ENCODE results near the gene MICALL1. TPM values are rescaled to one million over a fixed set of nuclear protein-coding genes. Genes with fewer than 3 reads are reported as not detected.

The MICALL1 gene
- total RNA-seq, 1 donor from 2014 or later, result 5.0 TPM

- peaks cover 23% of the 10 kb centered on the region for H3F3A ChIP-seq (ENCODE audit: low read depth)
- no peak for DNase-seq (ENCODE audit: low spot score)
- Mint-ChIP-seq H3K27me3 (ENCODE audit: insufficient read depth, low read depth) (no peaks in the 10 kb centered on the region), H3K4me1 (peaks cover 4% of the 10 kb centered on the region), H3K9me3 (no peaks in the 10 kb centered on the region), H3K27ac (no peak overlapping the region), H3K36me3 (peaks cover 41% of the 10 kb centered on the region), H3K4me3 (no peak overlapping the region)
- no peak for TF ChIP-seq EZH2 (IDR thresholded peaks at IDR 0.05)
- TF ChIP-seq EZH2phosphoT487 (IDR thresholded peaks at IDR 0.05), result no peak
- no peak for TF ChIP-seq CTCF (IDR thresholded peaks at IDR 0.05)
- H3K27me3 ChIP-seq, result no peaks in the 10 kb centered on the region
- H3K4me2 ChIP-seq, result no peak overlapping the region
- H3K4me1 ChIP-seq, result no peaks in the 10 kb centered on the region
- H3K9ac ChIP-seq, result no peak overlapping the region
- H4K20me1 ChIP-seq (ENCODE audit: low read depth), result peaks cover 14% of the 10 kb centered on the region
- no peaks in the 10 kb centered on the region for H3K9me3 ChIP-seq (ENCODE audit: low read depth)
- no peak overlapping the region for H3K4me3 ChIP-seq
- H3K36me3 ChIP-seq, result peaks cover 21% of the 10 kb centered on the region
- no peak overlapping the region for H2AFZ ChIP-seq (replicated peaks)
- no peak overlapping the region for H3K27ac ChIP-seq
- peaks cover 35% of the 10 kb centered on the region for H3K79me2 ChIP-seq (ENCODE audit: low read depth)
These were observed 40.6 kb upstream of the MICALL1 start for GRCh38 chr22:37865510-37865909.

- Histone ChIP-seq H3K4me1 (no peaks in the 10 kb centered on the region), H3K27ac (no peak overlapping the region), H3K27me3 (no peaks in the 10 kb centered on the region), H3K79me2 (ENCODE audit: low read depth) (peaks cover 21% of the 10 kb centered on the region), H3K9ac (no peak overlapping the region), H2AFZ (replicated peaks) (no peak overlapping the region), H3F3A (ENCODE audit: low read depth) (peaks cover 5% of the 10 kb centered on the region), H3K36me3 (peaks cover 16% of the 10 kb centered on the region), H3K9me3 (ENCODE audit: low read depth) (no peaks in the 10 kb centered on the region), H3K4me3 (no peak overlapping the region), H4K20me1 (ENCODE audit: low read depth) (peaks cover 4% of the 10 kb centered on the region), H3K4me2 (no peak overlapping the region)
- Mint-ChIP-seq H3K27me3 (ENCODE audit: insufficient read depth, low read depth) (no peaks in the 10 kb centered on the region), H3K9me3 (no peaks in the 10 kb centered on the region), H3K4me1 (no peaks in the 10 kb centered on the region), H3K4me3 (no peak overlapping the region), H3K36me3 (peaks cover 35% of the 10 kb centered on the region), H3K27ac (no peak overlapping the region)
- TF ChIP-seq EZH2 (IDR thresholded peaks at IDR 0.05) (no peak), EZH2phosphoT487 (IDR thresholded peaks at IDR 0.05) (no peak)
- DNase-seq (ENCODE audit: low spot score), result no peak
These were observed 35.8 kb upstream of the MICALL1 start for GRCh38 chr22:37870273-37870672.

DNA sequence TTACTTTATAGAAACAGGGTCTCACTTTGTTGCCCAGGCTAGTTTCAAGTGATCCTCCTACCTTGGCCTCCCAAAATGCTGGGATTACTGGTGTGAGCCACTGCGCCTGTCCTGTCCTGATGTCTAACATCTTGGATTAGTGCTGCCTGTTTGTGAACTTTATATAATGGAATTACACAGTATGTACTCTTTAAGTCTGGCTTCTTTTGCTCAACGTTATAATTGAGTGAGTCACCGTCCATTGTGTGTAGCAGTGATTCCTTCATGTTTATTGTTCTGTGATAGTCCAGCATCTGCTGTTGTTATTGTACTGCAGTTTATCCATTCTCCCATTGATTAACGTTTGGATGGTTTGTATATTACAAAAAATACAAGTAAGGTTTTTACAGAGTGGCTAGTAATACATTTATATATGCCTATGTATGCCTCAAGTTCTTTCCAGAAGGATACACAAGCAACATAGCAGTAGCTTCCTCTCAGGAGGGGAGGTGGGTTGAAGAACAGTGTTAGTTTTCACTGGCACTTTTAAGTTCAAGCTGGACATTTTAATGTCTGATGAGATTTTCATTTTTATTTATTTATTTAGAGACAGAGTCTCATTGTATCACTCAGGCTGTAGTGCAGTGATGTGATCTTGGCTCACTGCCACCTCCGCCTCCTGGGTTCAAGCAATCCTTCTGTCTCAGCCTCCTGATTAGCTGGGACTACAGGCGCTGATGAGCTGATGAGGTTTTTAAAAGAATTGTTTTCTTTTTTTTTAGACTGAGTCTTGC, 25.2 kb upstream of the MICALL1 start:
- Histone ChIP-seq H3K9me3 (ENCODE audit: low read depth) (no peaks in the 10 kb centered on the region), H3K4me1 (no peaks in the 10 kb centered on the region), H3K36me3 (peaks cover 1% of the 10 kb centered on the region), H3K27me3 (no peaks in the 10 kb centered on the region), H3K79me2 (ENCODE audit: low read depth) (peaks cover 33% of the 10 kb centered on the region), H2AFZ (replicated peaks) (no peak overlapping the region), H3K27ac (no peak overlapping the region), H3F3A (ENCODE audit: low read depth) (peaks cover 5% of the 10 kb centered on the region), H3K9ac (no peak overlapping the region), H3K4me2 (no peak overlapping the region), H3K4me3 (no peak overlapping the region), H4K20me1 (ENCODE audit: low read depth) (peaks cover 10% of the 10 kb centered on the region)
- Mint-ChIP-seq H3K9me3 (no peaks in the 10 kb centered on the region), H3K4me3 (no peak overlapping the region), H3K36me3 (peaks cover 33% of the 10 kb centered on the region), H3K4me1 (no peaks in the 10 kb centered on the region), H3K27me3 (ENCODE audit: insufficient read depth, low read depth) (no peaks in the 10 kb centered on the region), H3K27ac (no peak overlapping the region)
- TF ChIP-seq EZH2phosphoT487 (IDR thresholded peaks at IDR 0.05) (no peak), CTCF (IDR thresholded peaks at IDR 0.05) (no peak), EZH2 (IDR thresholded peaks at IDR 0.05) (no peak)
- no peak for DNase-seq (ENCODE audit: low spot score)

GRCh38 chr22:37884420-37884819, 21.7 kb upstream of the MICALL1 start:
- Mint-ChIP-seq H3K4me3 (no peak overlapping the region), H3K36me3 (peaks cover 33% of the 10 kb centered on the region), H3K27me3 (ENCODE audit: insufficient read depth, low read depth) (no peaks in the 10 kb centered on the region), H3K27ac (no peak overlapping the region), H3K9me3 (no peaks in the 10 kb centered on the region), H3K4me1 (peaks cover 6% of the 10 kb centered on the region)
- H3K36me3 ChIP-seq, result peaks cover 4% of the 10 kb centered on the region
- H3K4me2 ChIP-seq, result no peak overlapping the region
- peaks cover 23% of the 10 kb centered on the region for H3F3A ChIP-seq (ENCODE audit: low read depth)
- no peak overlapping the region for H2AFZ ChIP-seq (replicated peaks)
- H3K27me3 ChIP-seq, result no peaks in the 10 kb centered on the region
- no peak for DNase-seq (ENCODE audit: low spot score)
- TF ChIP-seq EZH2 (IDR thresholded peaks at IDR 0.05), result no peak
- no peak for TF ChIP-seq CTCF (IDR thresholded peaks at IDR 0.05)
- TF ChIP-seq EZH2phosphoT487 (IDR thresholded peaks at IDR 0.05), result no peak
- H3K79me2 ChIP-seq (ENCODE audit: low read depth), result peaks cover 33% of the 10 kb centered on the region
- no peaks in the 10 kb centered on the region for H3K4me1 ChIP-seq
- no peaks in the 10 kb centered on the region for H3K9me3 ChIP-seq (ENCODE audit: low read depth)
- H3K27ac ChIP-seq, result no peak overlapping the region
- peaks cover 16% of the 10 kb centered on the region for H4K20me1 ChIP-seq (ENCODE audit: low read depth)
- H3K9ac ChIP-seq, result no peak overlapping the region
- no peak overlapping the region for H3K4me3 ChIP-seq
